Measurements from ENCODE around the gene PERM1. TPM values are rescaled to one million over a fixed set of nuclear protein-coding genes. Genes with fewer than 3 reads are reported as not detected.

The PERM1 gene
- total RNA-seq, 1 donor from 2014 or later: not detected

GRCh38 chr1:967466-968343 is 14.2 kb downstream of the PERM1 start:
- Histone ChIP-seq H3K36me3 (peaks cover 1% of the 10 kb centered on the region), H3K4me3 (no peak overlapping the region), H3K27ac (no peak overlapping the region), H3K9me3 (no peaks in the 10 kb centered on the region), H3K4me1 (peaks cover 16% of the 10 kb centered on the region), H3K27me3 (ENCODE audit: low read depth) (peaks cover 40% of the 10 kb centered on the region)
- intact Hi-C loops (cut with DNase I): no loop called here
- no peak for TF ChIP-seq CTCF (IDR thresholded peaks at IDR 0.05)
- ATAC-seq (no peak), DNase-seq (no peak)

- H3K27me3 ChIP-seq (ENCODE audit: low read depth): peaks cover 31% of the 10 kb centered on the region
Observed at GRCh38 chr1:966704-967300, 15.1 kb downstream of the PERM1 start.

GRCh38 chr1:966135-966703 is 15.7 kb downstream of the PERM1 start, which contains the start of gene PLEKHN1:
Gene PLEKHN1 (plus strand): TSS chr1:966482. CDS start chr1:966532, 50 bp downstream.
- TF ChIP-seq CTCF (IDR thresholded peaks at IDR 0.05): no peak
- peaks cover 20% of the 10 kb centered on the region for H3K4me1 ChIP-seq
- H3K36me3 ChIP-seq: peaks cover 6% of the 10 kb centered on the region
- intact Hi-C loops (cut with DNase I): no loop called here
- ATAC-seq (peak; percentile 81 to 93), DNase-seq (no peak)
- H3K9me3 ChIP-seq: no peaks in the 10 kb centered on the region
- H3K4me3 ChIP-seq: peak within 1 kb of the TSS; percentile 81
- peak within 1 kb of the TSS; percentile 83 for H3K27ac ChIP-seq
- H3K27me3 ChIP-seq (ENCODE audit: low read depth): peaks cover 26% of the 10 kb centered on the region

More at GRCh38 chr1:966704-967300, 15.1 kb downstream of the PERM1 start:
- Histone ChIP-seq H3K27ac (peak overlapping the region; percentile 83), H3K4me1 (peaks cover 16% of the 10 kb centered on the region), H3K4me3 (peak overlapping the region; percentile 81), H3K36me3 (peaks cover 6% of the 10 kb centered on the region), H3K9me3 (no peaks in the 10 kb centered on the region)
- DNase-seq: peak; percentile 85
- intact Hi-C loops (cut with DNase I): no loop called here
- peak; percentile 84 to 93 for ATAC-seq
- TF ChIP-seq CTCF (IDR thresholded peaks at IDR 0.05): no peak

- Histone ChIP-seq H3K9me3 (no peaks in the 10 kb centered on the region), H3K27ac (peak overlapping the region; percentile 83), H3K4me3 (peak overlapping the region; percentile 81), H3K36me3 (peaks cover 6% of the 10 kb centered on the region), H3K27me3 (ENCODE audit: low read depth) (peaks cover 20% of the 10 kb centered on the region), H3K4me1 (peaks cover 21% of the 10 kb centered on the region)
- intact Hi-C loops (cut with DNase I): no loop called here
- DNase-seq (no peak), ATAC-seq (no peak)
- no peak for TF ChIP-seq CTCF (IDR thresholded peaks at IDR 0.05)
Observed at GRCh38 chr1:965526-966134, 16.3 kb downstream of the PERM1 start.
